Ovary (tissue), 9 donors: ENCODE results near the gene ARHGEF28. TPM values are rescaled to one million over a fixed set of nuclear protein-coding genes. Genes with fewer than 3 reads are reported as not detected.

Experiments used
- DNase-seq, 5 donors: peaks; one replicate each; pipeline ENCODE4 v3.0.0-alpha.2; 2019 to 2020
- H3K27ac ChIP-seq, 2 donors: fragments of 200-600 bp; one replicate each; pipeline versions ENCODE4 v1.5.1 to v1.8.0; 2019 to 2022
- H3K27me3 ChIP-seq: fragments of 200-600 bp; one replicate; pipeline ENCODE4 v1.8.0; 2022
- H3K36me3 ChIP-seq: fragments of 200-600 bp; sonication (generic); one replicate; pipeline ENCODE4 v1.5.1; 2019
- H3K4me1 ChIP-seq: one replicate; pipeline ENCODE4 v1.8.1; 2013; ENCODE audit warnings: mild to moderate bottlenecking, moderate library complexity; ENCODE audit not compliant: insufficient read depth
- H3K4me3 ChIP-seq: fragments of 200-600 bp; sonication (generic); one replicate; pipeline ENCODE4 v1.5.1; 2017
- H3K9me3 ChIP-seq, 2 donors: fragments of 200-600 bp in 1 of 2; sonication (generic) in 1 of 2; one replicate each; pipeline versions ENCODE4 v1.5.1 to v1.8.1; 2013 to 2019; ENCODE audit warnings: mild to moderate bottlenecking in 1 of 2, moderate library complexity in 1 of 2
- CTCF ChIP-seq, 3 donors: fragments of 450-650 bp in 2 of 3; fragments of 200-600 bp in 1 of 3; IDR thresholded peaks; one replicate each; pipeline versions ENCODE4 v1.5.1 to v1.8.0; 2016 to 2022; ENCODE audit warnings: antibody characterized with exemption in 3 of 3, mild to moderate bottlenecking in 1 of 3
- EP300 ChIP-seq: sonication (generic); formaldehyde crosslinking; IDR thresholded peaks from one replicate; pipeline ENCODE4 v1.6.1; 2017; ENCODE audit warnings: antibody characterized with exemption
- POLR2A ChIP-seq: fragments of 450-650 bp; IDR thresholded peaks from one replicate; pipeline ENCODE4 v1.6.1; 2017; ENCODE audit warnings: antibody characterized with exemption, mild to moderate bottlenecking, moderate library complexity
- WGBS, 3 donors: extraction: QIAGEN DNeasy Blood & Tissue Kit in 1 of 3; methylation state at CpG; one replicate each; pipeline versions ENCODE4 v1.1.5 to v1.1.7; 2013 to 2017; 5-methylcytosine and 5-hydroxymethylcytosine counted together
- intact Hi-C, 4 donors: fragments of 100-400 bp; cut with DNase I; formaldehyde crosslinking; loops; one replicate each; pipeline versions ENCODE4 v1.11.0 to v1.15.1; 2022 to 2023
- polyA plus RNA-seq, 2 donors: library from polyadenylated mRNA; stranded (reverse); fragments of 200-250 nt in 1 of 2; fragments of 350-450 nt in 1 of 2; fragmentation: Illumina TruSeq in 1 of 2; extraction: RNeasy Lipid Tissue Mini Kit (QIAGEN cat#74804) in 1 of 2; gene quantifications; one replicate each; pipeline ENCODE4 v1.2.3, GENCODE V29; 2013 to 2014
- total RNA-seq, 7 donors: library from RNA; depleted of rRNA in 2 of 7; stranded (reverse); fragments of >200 nt in 2 of 7; fragmentation: NEBNext Ultra II Directional in 3 of 7; extraction: Animal tissue kit (Norgen Biotek cat#: 25700) in 3 of 7; gene quantifications; one replicate each; pipeline versions ENCODE4 v1.1.0 to v1.2.4, GENCODE V29; 2016 to 2023
- donor health status: DM: no; HTN: no; CAD: no; lungs with moderate emphysema.
- donor health status: DM: no; HTN: no; CAD: no.
- donor health status: Bipolar disorder and iron deficiency.
- donor health status: DM: yes; HTN: yes; CAD: no.
- donor health status: DM: no; HTN: no; CAD: no.
- donor health status: DM: yes; HTN: yes; CAD: no.

ARHGEF28 gene
- total and polyA plus RNA-seq, 9 donors, result 21.5 to 75.6 (median 35.0) TPM

GRCh38 chr5:73859696-73860095, 233.7 kb downstream of the ARHGEF28 start:
- no peak for TF ChIP-seq CTCF (IDR thresholded peaks at IDR 0.05)
- TF ChIP-seq POLR2A, result no peak
- no peak for TF ChIP-seq EP300
- intact Hi-C loops, result no loop called here
- Histone ChIP-seq H3K27ac (no peak overlapping the region), H3K36me3 (no peaks in the 10 kb centered on the region), H3K4me3 (no peak overlapping the region), H3K9me3 (no peaks in the 10 kb centered on the region), H3K4me1 (peaks cover 4% of the 10 kb centered on the region), H3K27me3 (no peaks in the 10 kb centered on the region)
- 85 to 93% (median 86%) methylated on average over 5 of the region's 5 CpGs for WGBS, 3 donors
- no peak for DNase-seq

GRCh38 chr5:73861313-73861988, 235.5 kb downstream of the ARHGEF28 start:
- no peak for TF ChIP-seq EP300
- no peak for TF ChIP-seq CTCF (IDR thresholded peaks at IDR 0.05)
- no peak for TF ChIP-seq POLR2A
- Histone ChIP-seq H3K27ac (no peak overlapping the region), H3K4me1 (peaks cover 4% of the 10 kb centered on the region), H3K27me3 (no peaks in the 10 kb centered on the region), H3K36me3 (no peaks in the 10 kb centered on the region), H3K4me3 (no peak overlapping the region), H3K9me3 (no peaks in the 10 kb centered on the region)
- 84 to 95% (median 93%) methylated on average over 4 of the region's 4 CpGs for WGBS, 3 donors
- intact Hi-C loops, result no loop called here
- DNase-seq, result no peak

- H3K27ac ChIP-seq, result no peak overlapping the region
- peaks cover 5% of the 10 kb centered on the region for H3K4me1 ChIP-seq
- no peaks in the 10 kb centered on the region for H3K27me3 ChIP-seq
- intact Hi-C loops, result no loop called here
- no peak for TF ChIP-seq CTCF (IDR thresholded peaks at IDR 0.05)
- no peak for TF ChIP-seq EP300
- no peak for TF ChIP-seq POLR2A
- no peaks in the 10 kb centered on the region for H3K9me3 ChIP-seq
- DNase-seq, result no peak
- no peak overlapping the region for H3K4me3 ChIP-seq
- H3K36me3 ChIP-seq, result no peaks in the 10 kb centered on the region
Observed at GRCh38 chr5:73862796-73863195, 236.8 kb downstream of the ARHGEF28 start.

GRCh38 chr5:73863876-73864275, 237.9 kb downstream of the ARHGEF28 start:
- Histone ChIP-seq H3K4me1 (peaks cover 3% of the 10 kb centered on the region), H3K4me3 (no peak overlapping the region), H3K27me3 (no peaks in the 10 kb centered on the region), H3K36me3 (no peaks in the 10 kb centered on the region), H3K27ac (no peak overlapping the region), H3K9me3 (no peaks in the 10 kb centered on the region)
- intact Hi-C loops, result no loop called here
- no peak for DNase-seq
- WGBS, 3 donors, result 96 to 100% (median 98%) methylated on average over 3 of the region's 3 CpGs
- no peak for TF ChIP-seq POLR2A
- TF ChIP-seq CTCF (IDR thresholded peaks at IDR 0.05), result no peak
- TF ChIP-seq EP300, result no peak
